ENCODE results near the gene SORCS2. TPM values are rescaled to one million over a fixed set of nuclear protein-coding genes. Genes with fewer than 3 reads are reported as not detected.

Gene SORCS2
- total and polyA plus RNA-seq, 12 donors = 0.67 to 15.5 (median 1.3) TPM

DNA sequence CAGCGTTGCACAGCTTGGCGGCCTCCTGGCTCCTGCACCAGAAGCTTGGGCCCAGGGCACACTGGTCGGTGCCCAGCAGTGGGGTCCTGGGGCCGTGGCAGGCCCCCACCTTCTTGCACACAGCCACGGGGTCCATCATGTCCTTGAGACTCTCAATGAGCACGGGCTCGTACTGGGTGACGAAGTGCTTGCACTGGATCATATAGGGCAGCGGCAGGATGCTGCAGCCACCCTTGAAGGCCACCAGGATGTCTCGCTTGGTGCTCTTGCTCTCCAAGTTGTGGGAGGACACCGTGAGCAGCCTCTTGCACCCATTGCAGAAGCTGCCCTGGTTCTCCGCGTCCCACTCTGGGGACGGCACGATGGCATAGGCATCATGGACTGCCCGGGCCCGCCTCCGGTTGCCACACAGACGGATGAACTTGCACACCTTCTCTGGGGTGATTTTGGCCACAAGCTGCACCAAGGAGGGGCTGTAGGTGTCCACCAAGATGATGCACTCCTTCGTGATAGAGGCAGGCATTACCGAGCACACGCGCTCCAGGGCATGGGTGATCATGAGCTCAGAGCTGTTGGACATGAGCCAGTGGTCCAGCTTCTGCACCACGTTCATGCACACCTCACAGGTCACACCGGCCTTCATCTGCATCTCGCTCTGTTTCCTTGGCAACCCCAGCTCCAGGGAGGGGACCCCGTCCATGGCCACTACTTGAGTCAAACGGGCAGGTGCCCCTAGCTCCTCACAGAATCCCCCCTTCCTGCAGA is 241.2 kb downstream of the SORCS2 start:
- no peak for TF ChIP-seq POLR2A (IDR thresholded peaks at IDR 0.05)
- TF ChIP-seq, protein P1, sequence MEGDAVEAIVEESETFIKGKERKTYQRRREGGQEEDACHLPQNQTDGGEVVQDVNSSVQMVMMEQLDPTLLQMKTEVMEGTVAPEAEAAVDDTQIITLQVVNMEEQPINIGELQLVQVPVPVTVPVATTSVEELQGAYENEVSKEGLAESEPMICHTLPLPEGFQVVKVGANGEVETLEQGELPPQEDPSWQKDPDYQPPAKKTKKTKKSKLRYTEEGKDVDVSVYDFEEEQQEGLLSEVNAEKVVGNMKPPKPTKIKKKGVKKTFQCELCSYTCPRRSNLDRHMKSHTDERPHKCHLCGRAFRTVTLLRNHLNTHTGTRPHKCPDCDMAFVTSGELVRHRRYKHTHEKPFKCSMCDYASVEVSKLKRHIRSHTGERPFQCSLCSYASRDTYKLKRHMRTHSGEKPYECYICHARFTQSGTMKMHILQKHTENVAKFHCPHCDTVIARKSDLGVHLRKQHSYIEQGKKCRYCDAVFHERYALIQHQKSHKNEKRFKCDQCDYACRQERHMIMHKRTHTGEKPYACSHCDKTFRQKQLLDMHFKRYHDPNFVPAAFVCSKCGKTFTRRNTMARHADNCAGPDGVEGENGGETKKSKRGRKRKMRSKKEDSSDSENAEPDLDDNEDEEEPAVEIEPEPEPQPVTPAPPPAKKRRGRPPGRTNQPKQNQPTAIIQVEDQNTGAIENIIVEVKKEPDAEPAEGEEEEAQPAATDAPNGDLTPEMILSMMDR (IDR thresholded peaks at IDR 0.05) = no peak
- Histone ChIP-seq H3K9me3 (replicated peaks in 1 of 3) (no peaks in the 10 kb centered on the region), H3K27ac (no peak overlapping the region), H3K4me1 (replicated peaks in 1 of 2) (no peaks in the 10 kb centered on the region), H3K4me3 (no peak overlapping the region), H3K27me3 (no peaks in the 10 kb centered on the region), H3K36me3 (replicated peaks in 1 of 2) (no peaks in the 10 kb centered on the region)
- no peak for DNase-seq
- intact Hi-C loops (cut with DNase I) = no loop called here
- 79 to 87% (median 83%) methylated on average over 13 to 28 of the region's 28 CpGs for WGBS, 4 donors

DNA sequence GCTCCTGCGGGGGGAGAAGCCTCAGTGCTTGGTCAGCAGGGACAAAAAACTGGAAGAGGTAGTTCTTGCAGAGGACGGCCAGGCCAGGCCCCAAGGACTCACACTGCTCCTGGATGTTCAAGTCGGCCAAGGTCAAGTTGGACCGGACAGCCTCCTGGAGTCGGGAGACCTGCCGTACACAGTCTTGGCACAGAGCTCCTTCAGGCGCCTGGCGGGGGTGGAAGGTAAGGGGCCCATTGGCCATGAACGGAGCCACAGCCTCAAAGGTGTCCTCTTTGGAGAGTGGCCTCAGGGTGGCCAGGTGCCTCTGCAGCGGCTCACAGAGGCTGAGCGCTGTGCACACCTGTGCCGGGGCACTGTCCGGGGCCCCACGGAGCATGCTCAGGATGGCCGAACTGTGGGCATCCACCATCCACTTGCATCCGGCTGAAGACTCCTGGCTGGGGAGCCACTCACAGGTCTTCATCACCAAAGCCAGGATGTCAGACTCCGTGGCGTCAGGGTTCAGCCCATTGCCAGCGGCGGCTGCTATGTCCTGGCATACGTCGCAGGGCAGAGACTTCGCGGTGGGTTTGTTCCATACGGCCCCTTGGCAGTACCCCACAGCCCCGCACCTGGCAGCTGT is 241.9 kb downstream of the SORCS2 start:
- intact Hi-C loops (cut with DNase I) = no loop called here
- no peak overlapping the region for H3K4me3 ChIP-seq

DNA sequence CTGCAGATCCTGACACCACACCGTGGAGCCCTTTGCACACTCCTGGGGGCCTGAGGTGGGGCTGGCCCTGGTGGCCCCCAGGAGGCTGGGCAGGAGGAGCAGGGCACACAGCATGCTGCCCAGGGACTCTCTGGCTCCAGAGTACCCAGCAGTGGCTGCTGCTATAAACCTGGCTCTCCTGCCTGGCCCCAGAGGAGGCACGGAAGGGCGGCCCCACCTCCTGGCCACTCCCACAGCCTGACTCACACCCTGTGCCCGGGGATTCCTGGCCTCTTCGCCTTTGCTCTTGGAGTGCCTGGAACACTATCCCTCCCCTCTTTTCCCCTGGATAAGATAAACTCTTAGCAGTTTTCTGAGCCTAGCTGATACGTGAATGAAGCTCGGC is 242.4 kb downstream of the SORCS2 start, which contains the start of gene PSAPL1:
PSAPL1 (minus strand) TSS at position 165 of the 385 bp plus-strand sequence; CDS start at position 114, 51 bp downstream.
- intact Hi-C loops (cut with DNase I) = no loop called here
- Histone ChIP-seq H3K27ac (peak within 1 kb of the TSS in 1 of 5 donors; percentile 6), H3K27me3 (no peaks in the 10 kb centered on the region), H3K4me3 (no peak within 1 kb of the TSS), H3K9me3 (replicated peaks in 1 of 3) (no peaks in the 10 kb centered on the region), H3K4me1 (replicated peaks in 1 of 2) (no peaks in the 10 kb centered on the region), H3K36me3 (replicated peaks in 1 of 2) (no peaks in the 10 kb centered on the region)
- peak; percentile 43 to 72 (median 65) for DNase-seq
- no peak for TF ChIP-seq POLR2A (IDR thresholded peaks at IDR 0.05)
- TF ChIP-seq, protein P1 (IDR thresholded peaks at IDR 0.05) = no peak
- 15 to 26% (median 22%) methylated on average over 6 to 7 of the region's 7 CpGs for WGBS, 4 donors

More for the DNA sequence above, 241.9 kb downstream of the SORCS2 start:
- Histone ChIP-seq H3K36me3 (replicated peaks in 1 of 2) (no peaks in the 10 kb centered on the region), H3K4me1 (replicated peaks in 1 of 2) (no peaks in the 10 kb centered on the region), H3K27ac (no peak overlapping the region), H3K9me3 (replicated peaks in 1 of 3) (no peaks in the 10 kb centered on the region), H3K27me3 (no peaks in the 10 kb centered on the region)
- DNase-seq = no peak
- no peak for TF ChIP-seq POLR2A (IDR thresholded peaks at IDR 0.05)
- TF ChIP-seq, protein P1 (IDR thresholded peaks at IDR 0.05) = no peak
- WGBS, 4 donors = 40 to 81% (median 67%) methylated on average over 1 to 26 of the region's 26 CpGs

DNA sequence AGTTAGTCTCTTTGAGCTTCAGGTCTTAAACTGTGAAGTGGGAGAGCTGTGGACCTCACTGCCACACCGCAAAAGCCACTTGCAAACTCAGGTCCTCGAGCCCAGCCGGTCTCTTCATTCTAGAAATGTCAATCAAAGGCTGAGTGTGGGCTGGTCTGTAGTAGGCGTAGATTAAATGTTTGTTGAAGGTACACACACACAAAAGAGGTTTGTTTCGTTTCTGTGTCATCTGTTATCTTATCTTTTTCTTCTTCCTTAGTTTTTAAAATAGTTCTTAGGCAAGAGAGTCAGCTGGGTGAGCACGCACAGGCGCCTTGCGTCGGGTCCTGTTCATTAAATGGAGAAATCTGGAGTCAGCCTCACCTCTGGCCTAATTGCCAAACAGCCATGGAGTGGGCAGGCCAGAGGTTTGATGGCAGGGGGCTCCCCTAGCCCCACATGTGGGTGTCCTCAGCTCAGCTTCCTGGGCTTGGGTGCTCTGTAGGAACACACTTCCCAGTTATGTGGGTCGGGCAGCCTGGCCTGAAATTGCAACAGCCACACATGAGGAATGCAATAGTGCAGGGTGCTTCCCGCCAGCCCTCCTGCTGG is 243.2 kb downstream of the SORCS2 start:
- Histone ChIP-seq H3K36me3 (replicated peaks in 1 of 2) (no peaks in the 10 kb centered on the region), H3K4me1 (replicated peaks in 1 of 2) (no peaks in the 10 kb centered on the region), H3K27ac (peak overlapping the region in 1 of 5 donors; percentile 6), H3K9me3 (replicated peaks in 1 of 3) (no peaks in the 10 kb centered on the region), H3K27me3 (no peaks in the 10 kb centered on the region), H3K4me3 (no peak overlapping the region)
- intact Hi-C loops (cut with DNase I) = no loop called here
- TF ChIP-seq POLR2A (IDR thresholded peaks at IDR 0.05) = no peak
- TF ChIP-seq, protein P1 (IDR thresholded peaks at IDR 0.05) = no peak
- DNase-seq = no peak
- WGBS, 4 donors = 74 to 82% (median 78%) methylated on average over 9 to 11 of the region's 11 CpGs
